BJ (cell line): ENCODE data around the gene RHOU. TPM values are rescaled to one million over a fixed set of nuclear protein-coding genes. Genes with fewer than 3 reads are reported as not detected.

Experiments used
- CTCF ChIA-PET: fragments of 350-600 bp; formaldehyde crosslinking; extraction: SDS; loops from one replicate; lab custom pipeline; 2021; ENCODE audit warnings: antibody characterized with exemption, inconsistent platforms; lab: Yijun Ruan, JAX
- POLR2A ChIA-PET: fragments of 300-600 bp; sonication (Branson Sonifier 250); formaldehyde crosslinking; extraction: SDS; loops from one replicate; lab custom pipeline; 2021; ENCODE audit warnings: antibody characterized with exemption; lab: Charles Lee
- DNase-seq: peaks from one replicate; pipeline ENCODE4 v3.0.0-alpha.2; 2011; ENCODE audit warnings: low read depth
- H3K27me3 ChIP-seq: 2 replicates; pipeline ENCODE4 v1.6.0; 2011; ENCODE audit warnings: low read length; ENCODE audit not compliant: control insufficient read depth, insufficient read depth
- H3K36me3 ChIP-seq: 2 replicates; pipeline ENCODE4 v1.5.1; 2011; ENCODE audit warnings: low read length; ENCODE audit not compliant: control insufficient read depth, insufficient read depth
- H3K4me3 ChIP-seq: 2 replicates; pipeline ENCODE4 v1.5.1; 2011; ENCODE audit warnings: low read depth, mild to moderate bottlenecking, control low read depth, low read length
- CTCF ChIP-seq: IDR thresholded peaks from 2 replicates; pipeline ENCODE4 v1.5.1; 2011; ENCODE audit warnings: low read depth, mild to moderate bottlenecking, control low read depth, inconsistent platforms, low read length, moderate library complexity; ENCODE audit not compliant: insufficient read depth
- polyA plus RNA-seq: library from polyadenylated mRNA; depleted of rRNA; stranded (reverse); fragments of >200 nt; gene quantifications from 2 replicates; pipeline ENCODE4 v1.2.3, GENCODE V29; 2011

The RHOU gene
- polyA plus RNA-seq, 1 experiment, result 0.42 TPM

DNA sequence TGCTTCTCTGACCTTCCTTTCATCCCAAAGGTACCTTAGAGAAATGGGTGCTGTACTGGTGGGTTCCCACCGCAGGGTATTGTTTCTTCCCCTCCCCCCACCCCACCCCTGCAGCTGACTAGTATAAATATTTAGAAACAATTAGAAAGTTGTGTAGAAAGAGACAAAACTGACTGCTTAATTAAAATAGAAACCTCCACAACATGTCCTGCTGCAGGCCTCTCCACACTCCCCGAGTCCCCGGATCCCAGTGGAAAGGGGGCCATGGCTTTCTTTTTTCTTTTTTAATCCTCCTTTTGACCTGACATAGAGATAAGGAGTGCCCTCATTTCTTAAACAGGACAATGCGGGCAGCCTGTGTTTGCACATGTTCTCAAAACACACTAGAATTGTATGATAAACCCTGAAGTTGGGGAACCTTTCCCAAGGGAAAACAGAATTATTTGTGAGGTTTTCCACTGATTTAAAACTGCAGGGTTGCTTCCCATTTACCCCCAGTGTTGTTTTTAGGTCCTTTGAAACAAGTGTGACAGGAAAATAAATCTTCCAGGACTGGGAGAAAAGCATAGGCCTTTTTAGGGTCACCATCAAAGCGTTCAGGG, 1.7 kb downstream of the RHOU start:
- no peaks in the 10 kb centered on the region for H3K36me3 ChIP-seq
- H3K4me3 ChIP-seq, result no peak overlapping the region
- no peak for DNase-seq
- POLR2A ChIA-PET, result no interaction called here
- CTCF ChIA-PET, result interaction anchor here (3.2 kb wide), 1 partner anchor 491 kb away, joined by 48 read pairs; no protein-coding TSS in a partner anchor
- no peak for TF ChIP-seq CTCF
- H3K27me3 ChIP-seq, result no peaks in the 10 kb centered on the region; the same call in 1 of the 2 replicates

- Histone ChIP-seq H3K27me3 (no peaks in the 10 kb centered on the region; the same call in 1 of the 2 replicates), H3K4me3 (no peak overlapping the region), H3K36me3 (no peaks in the 10 kb centered on the region)
- POLR2A ChIA-PET, result no interaction called here
- CTCF ChIA-PET, result interaction anchor here (0.6 to 1.2 kb wide), 2 partner anchors 11 to 72 kb away, joined by 3 read pairs; no protein-coding TSS in a partner anchor
- no peak for DNase-seq
- no peak for TF ChIP-seq CTCF
These were observed 2.3 kb downstream of the RHOU start for GRCh38 chr1:228737601-228738041.

DNA sequence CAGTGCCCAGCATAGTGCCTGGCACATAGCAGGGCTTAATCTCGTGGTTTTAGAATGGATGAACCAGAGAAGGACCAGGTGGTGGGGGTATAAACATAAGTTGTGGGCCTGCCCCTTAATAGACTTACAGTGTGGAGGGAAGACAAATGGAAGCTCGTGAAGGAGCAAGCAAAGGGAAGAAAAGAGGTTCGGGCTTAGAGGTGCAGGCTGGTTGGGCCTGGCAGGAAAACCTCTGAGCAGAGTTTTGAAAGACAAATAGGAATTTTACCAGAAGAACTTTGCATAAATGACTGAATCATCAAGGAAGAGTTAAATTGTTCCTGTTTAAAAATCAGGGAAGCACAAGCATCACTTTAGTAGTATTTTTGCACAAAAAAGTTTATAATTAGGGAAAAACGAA, 4.5 kb downstream of the RHOU start:
- H3K27me3 ChIP-seq, result no peaks in the 10 kb centered on the region; the same call in 1 of the 2 replicates
- DNase-seq, result no peak
- ChIA-PET CTCF (interaction anchor here (0.6 to 1.5 kb wide), 4 partner anchors 9 to 1694 kb away, joined by 3 to 4 read pairs (median 4); no protein-coding TSS in a partner anchor), POLR2A (no interaction called here)
- H3K36me3 ChIP-seq, result no peaks in the 10 kb centered on the region
- no peak overlapping the region for H3K4me3 ChIP-seq
- no peak for TF ChIP-seq CTCF

- Histone ChIP-seq H3K4me3 (no peak overlapping the region), H3K27me3 (no peaks in the 10 kb centered on the region; the same call in 1 of the 2 replicates), H3K36me3 (no peaks in the 10 kb centered on the region)
- POLR2A ChIA-PET, result no interaction called here
- CTCF ChIA-PET, result interaction anchor here (1.2 kb wide), 1 partner anchor 18 kb away, joined by 4 read pairs; no protein-coding TSS in a partner anchor
- TF ChIP-seq CTCF, result no peak
- DNase-seq, result no peak
These were observed 5.5 kb downstream of the RHOU start for GRCh38 chr1:228740543-228741317.

GRCh38 chr1:228742281-228742860, 7.1 kb downstream of the RHOU start:
- H3K4me3 ChIP-seq, result no peak overlapping the region
- no peaks in the 10 kb centered on the region for H3K27me3 ChIP-seq
- no peaks in the 10 kb centered on the region for H3K36me3 ChIP-seq
- ChIA-PET POLR2A (no interaction called here), CTCF (interaction anchor here (1.9 kb wide), 1 partner anchor 10 kb away, joined by 4 read pairs; no protein-coding TSS in a partner anchor)
- no peak for DNase-seq
- no peak for TF ChIP-seq CTCF
